A673 (cell line): ENCODE data around the gene FXR2. TPM values are rescaled to one million over a fixed set of nuclear protein-coding genes. Genes with fewer than 3 reads are reported as not detected.

ENCODE experiments used
- BruUV-seq: library from RNA; stranded (reverse); fragments of 400-500 nt; replicated peaks from 2 replicates; lab custom pipeline; 2021; lab: Mats Ljungman, UMichigan
- CTCF ChIA-PET: fragments of 300-600 bp; sonication (Branson Sonifier 250); formaldehyde crosslinking; loops from one replicate; lab custom pipeline; 2022; ENCODE audit warnings: antibody characterized with exemption; lab: Charles Lee
- POLR2A ChIA-PET: fragments of 300-600 bp; sonication (Branson Sonifier 250); formaldehyde crosslinking; loops from one replicate; lab custom pipeline; 2022; ENCODE audit warnings: antibody characterized with exemption; ENCODE audit not compliant: low non-redundant PET; lab: Charles Lee
- DNase-seq: peaks from one replicate; pipeline ENCODE4 v3.0.0-alpha.2; 2015; ENCODE audit warnings: low spot score
- H3K27ac ChIP-seq: fragments of 200-600 bp; sonication (generic); 2 replicates; pipeline ENCODE4 v1.5.1; 2016; ENCODE audit warnings: mixed run types, low read depth, mild to moderate bottlenecking, mixed read lengths, antibody characterized with exemption, low read length; ENCODE audit not compliant: poor library complexity, severe bottlenecking
- H3K27me3 ChIP-seq: fragments of 200-600 bp; sonication (generic); replicated peaks from 2 replicates; pipeline ENCODE4 v1.6.1; 2017; ENCODE audit warnings: mixed run types, low read depth, mild to moderate bottlenecking, mixed read lengths, antibody characterized with exemption, low read length; ENCODE audit not compliant: insufficient read depth, poor library complexity
- H3K36me3 ChIP-seq: fragments of 200-600 bp; sonication (generic); 2 replicates; pipeline ENCODE4 v1.6.1; 2016; ENCODE audit warnings: mixed run types, mild to moderate bottlenecking, mixed read lengths, antibody characterized with exemption, low read length; ENCODE audit not compliant: insufficient read depth, poor library complexity, severe bottlenecking
- H3K4me1 ChIP-seq: fragments of 200-600 bp; sonication (generic); 2 replicates; pipeline ENCODE4 v1.6.1; 2017; ENCODE audit warnings: mixed run types, mild to moderate bottlenecking, mixed read lengths, antibody characterized with exemption, low read length; ENCODE audit not compliant: insufficient read depth, poor library complexity, severe bottlenecking
- H3K4me3 ChIP-seq: fragments of 200-600 bp; sonication (generic); 2 replicates; pipeline ENCODE4 v1.5.1; 2016; ENCODE audit warnings: low read depth, mixed run types, mild to moderate bottlenecking, mixed read lengths, low read length; ENCODE audit not compliant: poor library complexity, severe bottlenecking
- H3K9me3 ChIP-seq: fragments of 200-600 bp; sonication (generic); 2 replicates; pipeline ENCODE4 v1.6.1; 2016; ENCODE audit warnings: mixed run types, low read depth, mild to moderate bottlenecking, mixed read lengths, antibody characterized with exemption, low read length; ENCODE audit not compliant: poor library complexity, severe bottlenecking
- CTCF ChIP-seq: fragments of 300-800, 200-600 bp; sonication (generic); conservative IDR thresholded peaks from 2 replicates; pipeline ENCODE4 v1.5.1; 2017; ENCODE audit warnings: low read depth, mild to moderate bottlenecking, antibody characterized with exemption, low read length, moderate library complexity, mixed read lengths
- EZH2 ChIP-seq: fragments of 200-600 bp; sonication (generic); IDR thresholded peaks from 2 replicates; pipeline ENCODE4 v1.6.1; 2017; ENCODE audit warnings: borderline replicate concordance, low read depth, mild to moderate bottlenecking, mixed read lengths, antibody characterized with exemption, low read length; ENCODE audit not compliant: poor library complexity, severe bottlenecking
- intact Hi-C: fragments of 100-400 bp; cut with micrococcal nuclease; formaldehyde crosslinking; loops from one replicate; pipeline ENCODE4 v1.10.0; 2022; ENCODE audit not compliant: unreplicated experiment
- total RNA-seq: library from RNA; stranded (reverse); gene quantifications from 2 replicates; pipeline ENCODE4 v1.2.3, GENCODE V29; 2021

Gene FXR2
- total RNA-seq, 1 experiment from 2014 or later = 101 TPM

GRCh38 chr17:7556627-7557026 is 58.1 kb downstream of the FXR2 start:
- intact Hi-C loops = no loop called here
- Histone ChIP-seq H3K27ac (no peak overlapping the region), H3K9me3 (no peaks in the 10 kb centered on the region), H3K36me3 (no peaks in the 10 kb centered on the region), H3K4me1 (peaks cover 18% of the 10 kb centered on the region), H3K4me3 (no peak overlapping the region), H3K27me3 (no peaks in the 10 kb centered on the region)
- no peak for TF ChIP-seq EZH2
- TF ChIP-seq CTCF = no peak
- DNase-seq = no peak
- ChIA-PET CTCF (no interaction called here), POLR2A (no interaction called here)
- no TSS peak for BruUV-seq

- intact Hi-C loops = no loop called here
- POLR2A ChIA-PET = no interaction called here
- peaks cover 18% of the 10 kb centered on the region for H3K4me1 ChIP-seq
- no TSS peak for BruUV-seq
- no peak for DNase-seq
- CTCF ChIA-PET = interaction anchor here (1.0 kb wide), 1 partner anchor 199 kb away, joined by 8 read pairs; no protein-coding TSS in a partner anchor
- H3K9me3 ChIP-seq = no peaks in the 10 kb centered on the region
- no peak overlapping the region for H3K4me3 ChIP-seq
- H3K27me3 ChIP-seq = no peaks in the 10 kb centered on the region
- TF ChIP-seq CTCF (no peak), EZH2 (no peak)
- H3K36me3 ChIP-seq = no peaks in the 10 kb centered on the region
- no peak overlapping the region for H3K27ac ChIP-seq
Observed at GRCh38 chr17:7555320-7555948, 59.3 kb downstream of the FXR2 start.

GRCh38 chr17:7553356-7553755 is 61.3 kb downstream of the FXR2 start:
- DNase-seq = no peak
- H3K4me1 ChIP-seq = peaks cover 10% of the 10 kb centered on the region
- H3K4me3 ChIP-seq = no peak overlapping the region
- H3K27ac ChIP-seq = no peak overlapping the region
- no peaks in the 10 kb centered on the region for H3K9me3 ChIP-seq
- CTCF ChIA-PET = no interaction called here
- no peaks in the 10 kb centered on the region for H3K27me3 ChIP-seq
- no TSS peak for BruUV-seq
- no peak for TF ChIP-seq EZH2
- intact Hi-C loops = no loop called here
- POLR2A ChIA-PET = no interaction called here
- no peaks in the 10 kb centered on the region for H3K36me3 ChIP-seq
